HG02763 (cell line): Measurements from ENCODE around the gene MSRB2.

Experiments
- ATAC-seq: cut with Tn5 transposase; IDR thresholded peaks from one replicate; pipeline ENCODE4 v1.9.1; 2021; ENCODE audit warnings: mild to moderate bottlenecking, moderate library complexity; ENCODE audit not compliant: unreplicated experiment

MSRB2 gene

DNA sequence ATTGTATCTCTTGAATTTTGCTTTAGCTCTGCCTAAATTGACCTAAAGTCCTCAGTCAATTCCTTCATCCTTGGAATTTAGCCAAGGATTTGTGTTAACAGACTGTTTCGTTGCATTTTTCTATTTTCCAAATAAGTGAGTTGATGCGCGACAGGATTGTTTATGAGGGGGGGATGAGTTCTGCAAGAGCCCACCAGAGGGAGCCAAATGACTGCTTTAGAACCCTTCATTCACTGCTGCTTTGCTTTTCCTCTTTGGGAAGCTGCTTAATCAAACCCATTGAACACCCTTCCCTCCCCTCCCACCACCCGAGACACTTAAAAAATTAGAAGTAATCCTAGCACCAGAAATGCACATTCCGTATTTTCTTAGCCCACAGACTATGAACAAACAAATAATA is 63.0 kb downstream of the MSRB2 start:
- ATAC-seq, result peak; percentile 56

DNA sequence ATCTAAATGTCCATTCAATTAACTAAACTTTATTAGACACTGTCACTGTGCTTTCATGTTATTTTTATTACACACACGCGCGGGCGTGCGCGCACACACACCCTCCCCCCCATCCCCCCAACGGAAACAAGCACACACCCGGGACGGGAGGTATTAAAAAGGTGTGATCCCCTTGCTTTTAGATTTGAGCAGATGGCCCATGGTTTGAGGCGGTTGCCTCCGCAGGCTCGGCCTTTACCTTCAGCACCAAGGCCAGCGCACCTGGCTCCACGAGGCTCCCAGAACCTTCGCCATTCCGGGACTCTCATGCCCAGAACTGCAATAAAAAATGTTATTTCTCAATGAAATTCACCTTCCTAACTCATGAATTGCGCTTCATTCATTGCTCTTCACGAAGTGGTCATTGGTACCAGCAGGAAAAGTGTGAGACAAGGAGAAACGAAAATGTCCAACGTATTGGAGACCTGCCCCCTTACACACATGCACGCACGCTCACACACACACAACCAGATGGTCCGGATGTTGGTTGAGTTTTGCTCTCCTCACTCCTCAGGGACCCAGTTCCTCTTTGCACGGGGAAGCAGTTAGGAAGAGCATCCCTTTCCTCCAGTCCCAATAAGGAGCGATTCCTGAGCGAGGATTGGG is 76.0 kb downstream of the MSRB2 start:
- ATAC-seq, result no peak
